Stimulated activated CD4-positive, alpha-beta T cell treated with anti-CD3 and anti-CD28 coated beads, Interleukin-15, amount 100 ng/mL, for 48 hours (primary cell): Measurements from ENCODE around the gene CEACAM16.

Source experiments
- DNase-seq, 2 donors: peaks; one replicate each; pipeline ENCODE4 v3.0.0-alpha.2; 2020; ENCODE audit warnings: low read depth in 2 of 2

The CEACAM16 gene

DNA sequence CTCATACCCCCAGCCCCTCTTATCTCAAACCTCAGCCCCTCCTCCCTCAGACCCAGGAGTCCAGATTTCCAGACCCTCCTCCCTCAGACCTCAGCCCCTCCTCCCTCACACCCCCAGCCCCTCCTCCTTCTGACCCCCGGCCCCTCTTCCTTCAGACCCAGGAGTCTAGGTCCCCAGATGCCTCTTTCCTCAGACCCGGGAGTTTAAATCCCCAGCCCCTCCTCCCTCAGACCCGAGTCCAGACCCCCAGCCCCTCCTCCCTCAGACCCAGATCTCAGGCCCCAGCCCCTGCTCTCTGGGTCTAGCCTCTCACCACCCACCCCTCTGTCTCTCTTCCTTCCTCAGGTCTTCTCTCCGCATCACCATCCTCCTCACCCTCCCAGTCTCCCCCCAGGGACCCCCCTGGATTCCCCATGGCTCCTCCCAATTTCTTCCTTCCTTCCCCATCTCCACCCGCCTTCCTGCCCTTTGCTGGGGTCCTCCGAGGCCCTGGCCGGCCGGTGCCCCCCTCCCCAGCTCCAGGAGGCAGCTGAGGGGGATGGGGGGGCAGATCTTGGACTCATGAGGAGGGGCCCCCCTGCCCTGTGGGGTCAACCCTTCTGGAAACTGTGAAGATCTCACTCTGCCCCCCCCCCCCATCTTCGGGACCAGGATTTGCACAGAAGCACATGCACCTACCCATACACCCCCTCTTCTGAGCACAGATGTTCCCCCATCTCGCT is 60.3 kb downstream of the CEACAM16 start:
- no peak for DNase-seq
